ENCODE measurements around the gene EDNRA.

GRCh38 chr4:147481577-147482109, 746 bp downstream of the EDNRA start:
- no peak for TF ChIP-seq CTCF (IDR thresholded peaks at IDR 0.05; ENCODE audit: extremely low read depth in 1 of 2, insufficient read depth in 1 of 2, low read depth in 1 of 2, low read length in 2 of 2)
- no peak for TF ChIP-seq POLR2A (IDR thresholded peaks at IDR 0.05; ENCODE audit: low read depth, low read length)
- TF ChIP-seq MAX (IDR thresholded peaks at IDR 0.05; ENCODE audit: insufficient read depth, insufficient read length) = no peak
- TF ChIP-seq POLR2AphosphoS5 (IDR thresholded peaks at IDR 0.05; ENCODE audit: insufficient read depth, low read depth, low read length) = no peak
